IgD-negative memory B cell (primary cell): ENCODE data around the gene COX6B2. TPM values are rescaled to one million over a fixed set of nuclear protein-coding genes. Genes with fewer than 3 reads are reported as not detected.
"Not testable (repeated sequence)": the region's sequence is repeated elsewhere in the genome, so short reads cannot be mapped to it uniquely, and the experiment has no call there.

ENCODE experiments used
- H3K27ac Mint-ChIP-seq, 3 donors: one replicate each; pipeline ENCODE4 v1.8.0; 2020 to 2022; ENCODE audit warnings: mild to moderate bottlenecking in 3 of 3, mixed read lengths in 3 of 3, moderate library complexity in 1 of 3
- H3K27me3 Mint-ChIP-seq: one replicate; pipeline ENCODE4 v1.8.0; 2021; ENCODE audit warnings: mixed read lengths
- H3K36me3 Mint-ChIP-seq: one replicate; pipeline ENCODE4 v1.8.0; 2020; ENCODE audit warnings: mild to moderate bottlenecking, mixed read lengths
- H3K4me1 Mint-ChIP-seq, 3 donors: one replicate each; pipeline ENCODE4 v1.8.0; 2020 to 2022; ENCODE audit warnings: mixed read lengths in 3 of 3, mild to moderate bottlenecking in 1 of 3
- H3K4me3 Mint-ChIP-seq, 4 donors: one replicate each; pipeline ENCODE4 v1.8.0; 2020 to 2022; ENCODE audit warnings: mild to moderate bottlenecking in 4 of 4, mixed read lengths in 4 of 4, moderate library complexity in 3 of 4
- H3K9me3 Mint-ChIP-seq, 3 donors: one replicate each; pipeline ENCODE4 v1.8.0; 2020 to 2021; ENCODE audit warnings: mixed read lengths in 3 of 3, mild to moderate bottlenecking in 1 of 3
- polyA plus RNA-seq: library from polyadenylated mRNA; unstranded; fragments of 300-500 nt; fragmentation: Illumina TruSeq; gene quantifications from one replicate; pipeline ENCODE4 v1.2.3, GENCODE V29; 2021

Gene COX6B2
- polyA plus RNA-seq, 1 donor from 2014 or later, result not detected

DNA sequence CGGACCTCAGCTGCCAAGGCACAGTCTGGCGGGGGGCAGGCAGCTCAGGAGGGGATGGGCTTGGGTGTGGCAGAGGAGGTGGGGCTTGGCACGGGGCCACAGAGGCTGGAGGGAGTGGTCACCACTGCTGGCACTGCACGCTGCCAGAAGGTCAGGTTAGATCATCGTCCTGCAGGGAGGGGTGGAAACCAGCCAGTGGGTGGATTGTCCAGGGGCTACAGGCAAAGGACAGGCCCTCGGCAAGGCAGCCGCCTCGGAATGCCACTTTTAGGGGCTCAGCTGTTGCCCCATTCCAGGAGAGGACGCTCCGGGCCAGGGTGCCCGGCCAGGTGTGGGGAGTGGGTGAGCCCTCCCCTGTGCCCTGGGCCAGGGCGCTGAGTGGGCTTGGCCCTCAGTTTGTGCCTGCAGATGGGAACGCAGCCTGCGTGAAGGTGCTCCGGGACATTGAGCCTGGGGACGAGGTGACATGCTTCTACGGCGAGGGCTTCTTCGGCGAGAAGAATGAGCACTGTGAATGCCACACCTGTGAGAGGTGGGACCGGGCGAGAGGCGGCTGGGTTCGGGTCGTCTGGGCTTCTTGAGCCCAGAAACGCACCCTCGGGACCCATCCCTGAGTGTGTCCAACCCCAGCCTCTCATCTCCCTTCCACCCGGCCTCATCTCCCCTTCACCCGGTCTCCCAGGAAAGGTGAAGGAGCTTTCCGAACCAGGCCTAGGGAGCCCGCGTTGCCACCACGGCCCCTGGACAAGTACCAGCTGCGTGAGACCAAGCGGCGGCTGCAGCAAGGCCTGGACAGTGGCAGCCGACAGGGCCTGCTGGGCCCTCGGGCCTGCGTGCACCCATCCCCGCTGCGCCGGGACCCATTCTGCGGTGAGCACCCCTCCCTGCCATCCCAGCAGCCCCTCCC lies 8.4 kb downstream of the COX6B2 start:
- no peak overlapping the region for H3K27ac Mint-ChIP-seq
- H3K36me3 Mint-ChIP-seq, result no peaks in the 10 kb centered on the region
- peaks cover 3% of the 10 kb centered on the region for H3K27me3 Mint-ChIP-seq
- H3K4me3 Mint-ChIP-seq, result no peak overlapping the region
- H3K9me3 Mint-ChIP-seq, result peaks cover 0 to 2% (median 0%) of the 10 kb centered on the region in 3 donors
- peaks cover 0 to 2% (median 1%) of the 10 kb centered on the region in 3 donors for H3K4me1 Mint-ChIP-seq

GRCh38 chr19:55345101-55345817 lies 9.3 kb downstream of the COX6B2 start:
- peak overlapping the region in 1 of 4 donors; percentile 65 for H3K4me3 Mint-ChIP-seq
- peaks cover 1% of the 10 kb centered on the region for H3K27me3 Mint-ChIP-seq
- H3K9me3 Mint-ChIP-seq, result peaks cover 0 to 2% (median 0%) of the 10 kb centered on the region in 3 donors
- H3K4me1 Mint-ChIP-seq, result peaks cover 0 to 3% (median 2%) of the 10 kb centered on the region in 3 donors
- no peak overlapping the region for H3K27ac Mint-ChIP-seq
- H3K36me3 Mint-ChIP-seq, result no peaks in the 10 kb centered on the region

DNA sequence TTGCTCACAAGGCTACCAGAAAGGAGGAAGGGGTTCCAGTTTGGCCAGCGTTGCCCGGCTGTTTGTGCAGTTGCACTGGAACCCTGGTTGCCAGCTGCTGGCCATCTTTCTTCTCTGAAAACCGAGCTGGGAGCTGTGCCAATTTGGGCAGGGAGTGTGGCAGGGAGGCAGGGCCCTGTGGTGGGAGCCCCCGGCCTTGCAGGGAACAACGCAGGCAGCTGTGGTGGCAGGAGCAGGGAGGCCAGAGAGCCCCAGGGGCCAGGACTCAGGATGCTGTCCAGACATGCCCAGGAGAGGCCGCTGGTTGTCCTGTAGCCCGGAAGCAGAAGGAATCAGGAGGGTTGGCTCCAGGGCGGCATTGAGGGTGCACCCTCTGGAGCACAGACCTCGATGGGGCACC lies 10.1 kb downstream of the COX6B2 start:
- Mint-ChIP-seq H3K9me3 (peaks cover 0 to 2% (median 0%) of the 10 kb centered on the region in 3 donors), H3K36me3 (no peaks in the 10 kb centered on the region), H3K4me1 (peaks cover 4 to 5% (median 4%) of the 10 kb centered on the region in 3 donors), H3K4me3 (no peak overlapping the region), H3K27ac (no peak overlapping the region), H3K27me3 (peaks cover 4% of the 10 kb centered on the region)

DNA sequence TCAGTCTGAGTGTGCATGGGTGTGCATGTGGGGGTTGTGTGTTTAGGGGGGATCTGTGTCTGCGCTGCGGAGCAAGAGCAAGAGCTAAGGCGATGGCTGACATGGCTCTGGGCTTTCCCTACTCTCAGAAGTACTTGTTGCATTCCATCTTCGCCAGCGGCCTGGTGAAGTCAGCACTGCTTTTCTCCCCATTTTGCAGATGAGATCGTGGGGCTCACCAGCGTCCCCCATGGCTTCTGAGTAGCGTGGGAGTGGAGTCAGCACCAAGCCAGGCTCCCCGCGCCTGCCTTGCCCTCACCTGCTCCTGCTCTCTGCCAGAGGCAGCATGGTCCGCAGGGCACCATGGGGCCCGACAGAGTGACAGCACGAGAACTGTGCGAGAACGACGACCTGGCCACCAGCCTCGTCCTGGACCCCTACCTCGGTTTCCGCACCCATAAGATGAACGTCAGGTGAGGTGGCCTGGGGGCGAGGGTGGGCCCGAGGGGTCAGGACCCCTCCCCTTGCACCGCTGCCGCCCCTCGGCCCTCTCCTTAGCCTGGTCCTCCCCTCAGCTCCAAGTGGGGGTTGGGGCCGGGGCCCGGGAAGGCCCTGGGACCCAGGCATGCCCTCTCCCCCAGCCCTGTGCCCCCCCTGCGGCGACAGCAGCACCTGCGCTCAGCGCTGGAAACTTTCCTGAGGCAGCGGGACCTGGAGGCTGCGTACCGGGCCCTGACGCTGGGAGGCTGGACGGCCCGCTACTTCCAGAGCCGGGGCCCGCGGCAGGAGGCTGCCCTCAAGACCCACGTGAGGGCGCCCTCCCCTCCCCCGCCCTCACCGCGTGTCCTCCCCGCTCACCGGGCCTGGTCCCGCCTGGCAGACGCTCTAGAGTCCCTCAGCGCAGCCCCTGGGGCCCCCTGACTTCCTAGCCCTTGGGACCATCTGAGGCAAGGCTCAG lies 12.7 kb downstream of the COX6B2 start:
- peaks cover 6 to 10% (median 7%) of the 10 kb centered on the region in 3 donors for H3K4me1 Mint-ChIP-seq
- peak overlapping the region; percentile 41 to 84 (median 62) for H3K4me3 Mint-ChIP-seq
- no peaks in the 10 kb centered on the region for H3K36me3 Mint-ChIP-seq
- peaks cover 0 to 2% (median 0%) of the 10 kb centered on the region in 3 donors for H3K9me3 Mint-ChIP-seq
- peaks cover 13% of the 10 kb centered on the region for H3K27me3 Mint-ChIP-seq
- H3K27ac Mint-ChIP-seq, result peak overlapping the region in 1 of 3 donors; percentile 27

- Mint-ChIP-seq H3K36me3 (no peaks in the 10 kb centered on the region), H3K4me1 (peaks cover 6 to 10% (median 7%) of the 10 kb centered on the region in 3 donors), H3K4me3 (peak overlapping the region; percentile 41 to 95 (median 89)), H3K27me3 (peaks cover 17% of the 10 kb centered on the region), H3K9me3 (peaks cover 0 to 2% (median 0%) of the 10 kb centered on the region in 3 donors), H3K27ac (peak overlapping the region in 1 of 3 donors; percentile 27)
Measured at GRCh38 chr19:55341171-55341588, 13.3 kb downstream of the COX6B2 start.

DNA sequence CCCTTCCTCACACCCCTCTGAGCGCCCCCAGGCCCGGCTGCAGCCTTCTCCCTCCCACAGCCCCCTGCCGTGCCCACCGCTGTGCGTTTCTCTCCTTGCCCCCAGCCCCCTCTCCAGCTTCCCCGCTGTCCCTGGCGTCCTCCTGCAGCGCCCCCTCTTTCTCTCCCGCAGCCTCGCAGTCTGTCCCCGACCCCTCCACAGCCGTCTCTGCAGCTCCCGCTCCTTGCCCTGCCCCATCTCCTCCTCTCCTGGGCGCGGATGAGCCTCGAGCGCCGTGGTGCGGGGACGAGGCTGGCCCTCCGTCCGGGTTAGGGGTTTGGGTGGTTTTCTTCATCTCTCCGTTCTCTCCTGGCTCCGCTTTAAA lies 13.8 kb downstream of the COX6B2 start:
- Mint-ChIP-seq H3K27me3 (peaks cover 21% of the 10 kb centered on the region), H3K27ac (peak overlapping the region in 1 of 3 donors; percentile 27), H3K9me3 (peaks cover 0 to 2% (median 0%) of the 10 kb centered on the region in 3 donors), H3K4me1 (peaks cover 6 to 10% (median 7%) of the 10 kb centered on the region in 3 donors), H3K4me3 (peak overlapping the region; percentile 10 to 95 (median 89)), H3K36me3 (no peaks in the 10 kb centered on the region)

DNA sequence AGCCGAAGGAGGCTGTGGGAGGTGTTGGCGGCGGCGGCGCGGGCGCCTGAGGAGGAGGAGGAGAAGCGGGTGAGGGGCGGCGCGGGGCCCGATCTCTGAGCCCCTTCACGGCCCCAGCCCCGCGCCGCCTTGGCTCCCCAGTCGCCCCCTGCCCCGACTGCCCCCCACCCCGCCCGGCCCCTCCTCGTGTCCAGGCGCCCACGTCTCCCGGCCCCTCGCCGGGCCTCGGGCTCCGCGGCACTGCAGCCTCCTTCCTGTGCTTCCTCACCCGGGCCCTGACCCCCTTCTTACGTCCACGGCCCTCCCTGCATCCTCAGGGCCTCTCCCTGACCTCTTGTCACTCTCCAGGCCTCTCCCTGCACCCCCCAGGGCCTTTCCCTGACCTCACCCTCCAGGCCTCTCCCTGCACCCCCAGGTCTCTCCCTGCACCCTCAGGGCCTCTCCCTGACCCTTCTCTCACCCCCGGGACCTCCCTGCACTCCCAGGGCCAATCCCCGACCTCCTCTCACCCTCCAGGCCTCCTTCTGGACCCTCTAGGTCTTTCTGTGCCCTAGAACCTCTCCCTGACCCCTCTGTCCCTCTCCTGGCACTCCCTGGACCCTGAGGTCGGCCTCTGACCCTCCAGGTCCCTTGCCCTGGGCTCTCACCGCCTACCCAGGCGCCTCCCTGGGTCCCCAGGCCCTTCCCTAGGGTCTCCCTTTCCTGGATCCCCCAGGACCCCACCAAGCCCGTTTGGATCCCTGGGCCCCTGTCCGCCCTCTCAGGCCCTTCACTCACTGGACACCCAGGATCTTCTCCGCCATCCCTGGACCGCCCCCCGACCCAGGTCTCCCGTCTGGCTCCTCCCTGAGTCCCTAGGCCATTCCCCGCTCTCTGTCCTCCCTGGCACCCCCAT lies 14.4 kb downstream of the COX6B2 start:
- peak overlapping the region; percentile 86 to 95 (median 92) for H3K4me3 Mint-ChIP-seq
- peaks cover 25% of the 10 kb centered on the region for H3K27me3 Mint-ChIP-seq
- peaks cover 0 to 2% (median 0%) of the 10 kb centered on the region in 3 donors for H3K9me3 Mint-ChIP-seq
- no peaks in the 10 kb centered on the region for H3K36me3 Mint-ChIP-seq
- H3K27ac Mint-ChIP-seq, result peak overlapping the region; percentile 87 to 99 (median 98)
- H3K4me1 Mint-ChIP-seq, result peaks cover 6 to 10% (median 7%) of the 10 kb centered on the region in 3 donors

DNA sequence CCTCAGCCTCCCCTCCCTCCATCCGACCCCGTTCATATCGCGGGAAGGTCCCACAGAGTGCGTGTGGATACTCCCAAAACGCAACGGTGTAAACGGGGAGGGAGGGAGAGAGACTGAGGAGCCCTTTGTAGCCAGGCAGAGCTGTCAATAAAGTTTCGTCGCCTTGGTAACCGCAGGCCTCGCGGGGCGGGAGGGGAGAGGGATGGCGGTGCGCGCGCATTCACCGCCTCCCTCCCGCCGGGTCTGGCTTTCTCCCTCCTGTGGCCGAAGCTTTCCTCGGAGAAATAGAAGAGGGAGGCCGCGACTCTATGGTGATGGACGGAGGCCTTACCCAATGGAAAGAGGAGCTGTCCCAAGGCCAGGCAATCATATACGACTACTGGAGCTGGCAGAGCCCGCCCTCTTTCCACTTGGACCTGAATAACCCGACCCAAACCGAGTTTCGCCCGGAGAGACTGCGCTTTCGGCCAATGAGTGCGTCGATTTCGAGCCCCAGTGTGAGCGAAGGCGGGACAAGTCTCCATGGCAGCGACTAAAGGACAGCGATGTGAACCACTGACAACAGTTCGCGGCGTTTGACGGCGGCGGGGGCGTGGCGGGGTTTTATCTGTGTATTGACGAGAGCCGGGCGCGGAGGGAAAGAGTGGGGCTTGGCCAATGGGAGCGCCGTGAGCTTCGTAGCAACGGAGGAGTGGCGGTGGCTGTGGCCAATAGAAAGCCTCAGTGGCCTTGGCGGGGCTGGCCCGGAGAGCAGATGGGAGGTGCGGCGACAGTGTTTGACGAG lies 15.2 kb downstream of the COX6B2 start, which contains the start of gene KMT5C:
KMT5C (plus strand) TSS at position 772 of the 784 bp plus-strand sequence. CDS start 2,061 bp downstream, outside the sequence.
- peaks cover 0 to 2% (median 0%) of the 10 kb centered on the region in 3 donors for H3K9me3 Mint-ChIP-seq
- no peaks in the 10 kb centered on the region for H3K36me3 Mint-ChIP-seq
- peak within 1 kb of the TSS; percentile 86 to 95 (median 92) for H3K4me3 Mint-ChIP-seq
- H3K27me3 Mint-ChIP-seq, result peaks cover 25% of the 10 kb centered on the region
- H3K27ac Mint-ChIP-seq, result peak within 1 kb of the TSS; percentile 87 to 99 (median 98)
- H3K4me1 Mint-ChIP-seq, result peaks cover 6 to 10% (median 7%) of the 10 kb centered on the region in 3 donors

- H3K27ac Mint-ChIP-seq, result peak overlapping the region in 1 of 3 donors; percentile 33
- H3K27me3 Mint-ChIP-seq, result peaks cover 27% of the 10 kb centered on the region
- no peaks in the 10 kb centered on the region for H3K9me3 Mint-ChIP-seq
- H3K36me3 Mint-ChIP-seq, result no peaks in the 10 kb centered on the region
- peaks cover 5 to 9% (median 6%) of the 10 kb centered on the region in 3 donors for H3K4me1 Mint-ChIP-seq
- peak overlapping the region in 1 of 4 donors; percentile 19 for H3K4me3 Mint-ChIP-seq
Measured at GRCh38 chr19:55336101-55336500, 18.4 kb downstream of the COX6B2 start.

DNA sequence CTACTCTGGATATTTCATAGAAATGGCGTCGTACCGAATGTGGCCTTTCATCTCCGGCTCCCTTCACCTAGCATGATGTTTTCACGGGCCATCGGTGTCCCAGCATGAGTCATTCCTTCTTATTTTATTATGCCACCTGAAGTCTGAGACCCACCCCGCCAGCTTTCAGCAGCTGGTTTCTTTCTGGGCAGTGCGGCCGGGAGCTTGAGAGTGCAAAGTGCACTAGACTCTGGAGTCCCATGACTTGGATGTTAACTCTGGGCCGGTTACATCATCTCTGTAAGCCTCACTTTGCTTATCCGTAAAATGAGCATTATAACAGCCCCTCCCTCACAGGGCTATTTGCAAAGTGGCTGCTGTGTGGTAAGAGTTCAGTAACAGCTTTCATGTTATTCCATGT lies 20.6 kb downstream of the COX6B2 start:
- H3K4me1 Mint-ChIP-seq, result peaks cover 0 to 5% (median 3%) of the 10 kb centered on the region in 3 donors
- no peak overlapping the region for H3K4me3 Mint-ChIP-seq
- no peak overlapping the region for H3K27ac Mint-ChIP-seq
- peaks cover 24% of the 10 kb centered on the region for H3K27me3 Mint-ChIP-seq
- H3K9me3 Mint-ChIP-seq, result no peaks in the 10 kb centered on the region
- no peaks in the 10 kb centered on the region for H3K36me3 Mint-ChIP-seq

DNA sequence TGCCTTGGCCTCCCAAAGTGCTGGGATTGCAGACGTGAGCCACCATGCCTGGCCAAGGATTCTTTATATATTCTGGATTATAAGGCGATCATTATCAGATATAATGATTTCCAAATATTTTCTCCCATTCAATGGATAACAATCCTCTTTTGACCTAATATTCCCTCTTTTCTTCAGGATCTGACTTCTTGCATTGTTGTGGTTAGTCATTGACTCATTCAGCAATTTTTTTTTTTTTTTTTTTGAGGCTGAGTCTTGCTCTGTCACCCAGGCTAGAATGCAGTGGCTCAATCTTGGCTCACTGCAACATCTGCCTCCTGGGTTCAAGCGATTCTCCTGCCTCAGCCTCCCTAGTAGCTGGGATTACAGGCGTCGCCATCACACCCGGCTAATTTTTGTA lies 24.7 kb downstream of the COX6B2 start:
- not testable (repeated sequence) for H3K27ac Mint-ChIP-seq, H3K4me3 Mint-ChIP-seq

GRCh38 chr19:55328774-55329318 lies 25.7 kb downstream of the COX6B2 start:
- not testable (repeated sequence) for H3K27me3 Mint-ChIP-seq, H3K4me3 Mint-ChIP-seq, H3K36me3 Mint-ChIP-seq, H3K27ac Mint-ChIP-seq, H3K9me3 Mint-ChIP-seq, H3K4me1 Mint-ChIP-seq

More for the DNA sequence above, 24.7 kb downstream of the COX6B2 start:
- not testable (repeated sequence) for H3K4me1 Mint-ChIP-seq, H3K36me3 Mint-ChIP-seq, H3K9me3 Mint-ChIP-seq, H3K27me3 Mint-ChIP-seq
